ENCODE data around the gene RAB30. TPM values are rescaled to one million over a fixed set of nuclear protein-coding genes. Genes with fewer than 3 reads are reported as not detected.

The RAB30 gene
- total RNA-seq, 4 donors from 2014 or later, result 12.4 to 113 (median 48.4) TPM

DNA sequence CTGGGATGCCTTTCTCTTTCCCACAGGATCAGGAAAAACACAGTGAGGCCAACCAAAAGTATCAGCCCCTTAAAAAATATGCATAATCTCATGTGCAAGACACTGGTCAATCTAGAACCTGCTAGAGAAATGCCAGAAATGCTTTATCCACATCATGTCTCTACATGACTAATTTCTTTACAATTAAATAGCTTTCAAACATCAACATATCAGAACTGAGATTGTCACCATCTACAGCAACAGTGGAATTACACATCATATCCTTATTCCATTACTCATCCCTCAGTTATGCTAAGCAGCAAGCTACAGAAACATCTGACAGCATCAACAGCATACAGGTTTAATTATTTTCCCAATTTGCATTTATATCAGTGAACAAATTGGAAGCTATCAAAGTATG is 91.4 kb downstream of the RAB30 start:
- H3K27ac ChIP-seq, result peak overlapping the region; percentile 9 to 31
- TF ChIP-seq POLR2A (IDR thresholded peaks at IDR 0.05), result no peak
- TF ChIP-seq, protein P1, sequence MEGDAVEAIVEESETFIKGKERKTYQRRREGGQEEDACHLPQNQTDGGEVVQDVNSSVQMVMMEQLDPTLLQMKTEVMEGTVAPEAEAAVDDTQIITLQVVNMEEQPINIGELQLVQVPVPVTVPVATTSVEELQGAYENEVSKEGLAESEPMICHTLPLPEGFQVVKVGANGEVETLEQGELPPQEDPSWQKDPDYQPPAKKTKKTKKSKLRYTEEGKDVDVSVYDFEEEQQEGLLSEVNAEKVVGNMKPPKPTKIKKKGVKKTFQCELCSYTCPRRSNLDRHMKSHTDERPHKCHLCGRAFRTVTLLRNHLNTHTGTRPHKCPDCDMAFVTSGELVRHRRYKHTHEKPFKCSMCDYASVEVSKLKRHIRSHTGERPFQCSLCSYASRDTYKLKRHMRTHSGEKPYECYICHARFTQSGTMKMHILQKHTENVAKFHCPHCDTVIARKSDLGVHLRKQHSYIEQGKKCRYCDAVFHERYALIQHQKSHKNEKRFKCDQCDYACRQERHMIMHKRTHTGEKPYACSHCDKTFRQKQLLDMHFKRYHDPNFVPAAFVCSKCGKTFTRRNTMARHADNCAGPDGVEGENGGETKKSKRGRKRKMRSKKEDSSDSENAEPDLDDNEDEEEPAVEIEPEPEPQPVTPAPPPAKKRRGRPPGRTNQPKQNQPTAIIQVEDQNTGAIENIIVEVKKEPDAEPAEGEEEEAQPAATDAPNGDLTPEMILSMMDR (IDR thresholded peaks at IDR 0.05), result no peak
- intact Hi-C loops (cut with DNase I; ENCODE audit: low total_unique reads), result no loop called here

DNA sequence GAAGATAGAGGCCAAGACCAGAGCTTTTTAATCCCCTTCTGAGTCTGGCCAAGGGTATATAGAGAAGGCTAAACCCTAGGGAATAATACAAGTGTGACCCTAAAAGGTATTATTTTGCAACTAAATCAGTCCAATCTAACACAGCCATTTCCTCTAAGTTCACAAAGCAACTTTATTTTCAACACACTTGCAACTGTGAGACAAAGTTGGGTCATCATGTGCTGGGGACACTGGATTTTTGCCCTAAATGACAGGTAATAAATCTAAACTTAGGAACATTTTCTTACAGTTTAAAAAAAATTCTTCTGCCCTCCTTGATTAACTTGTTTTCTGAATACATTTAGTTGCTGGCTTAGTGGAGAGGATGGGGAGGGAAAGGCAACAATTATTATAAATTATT is 91.9 kb downstream of the RAB30 start:
- Histone ChIP-seq H3K27ac (peak overlapping the region; percentile 9 to 31), H3K36me3 (no peaks in the 10 kb centered on the region), H3K4me3 (no peak overlapping the region), H3K9me3 (no peaks in the 10 kb centered on the region), H3K27me3 (no peaks in the 10 kb centered on the region), H3K4me1 (no peaks in the 10 kb centered on the region)
- intact Hi-C loops (cut with DNase I; ENCODE audit: low total_unique reads), result no loop called here
- no peak for DNase-seq
- no peak for TF ChIP-seq POLR2A (IDR thresholded peaks at IDR 0.05)

More for the DNA sequence above, 91.4 kb downstream of the RAB30 start:
- Histone ChIP-seq H3K4me3 (no peak overlapping the region), H3K4me1 (no peaks in the 10 kb centered on the region), H3K9me3 (no peaks in the 10 kb centered on the region), H3K27me3 (no peaks in the 10 kb centered on the region), H3K36me3 (no peaks in the 10 kb centered on the region)
- no peak for DNase-seq

DNA sequence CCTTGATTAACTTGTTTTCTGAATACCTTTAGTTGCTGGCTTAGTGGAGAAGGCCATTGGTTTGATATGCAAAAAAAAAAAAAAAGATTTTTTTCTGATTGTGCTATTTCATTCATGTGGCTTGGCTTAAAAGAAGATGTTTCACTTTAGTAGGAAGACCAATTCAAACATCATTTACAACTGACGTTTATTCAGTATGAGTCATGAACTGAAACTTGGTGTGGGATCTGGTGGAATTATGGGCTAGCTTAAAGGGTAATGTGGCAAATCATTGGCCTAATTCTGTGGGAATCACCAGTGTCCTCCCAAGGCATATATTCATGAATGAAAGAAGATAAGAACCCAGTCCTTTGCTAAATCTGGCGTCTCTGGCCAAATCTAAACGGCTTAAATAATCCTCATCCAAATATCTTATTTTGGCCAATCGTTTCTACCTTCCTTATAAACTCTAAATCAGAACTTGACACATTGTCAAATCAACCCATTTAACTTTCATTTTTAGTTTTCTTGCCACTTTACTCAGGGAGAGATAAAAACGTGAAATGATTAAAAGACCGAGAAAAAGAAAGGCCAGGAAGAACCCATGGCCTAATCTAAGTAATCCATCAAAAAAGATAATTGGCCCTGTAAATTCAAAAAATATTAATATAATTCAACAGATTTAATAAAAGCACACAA is 93.1 kb downstream of the RAB30 start:
- no peaks in the 10 kb centered on the region for H3K27me3 ChIP-seq
- intact Hi-C loops (cut with DNase I; ENCODE audit: low total_unique reads), result no loop called here
- no peaks in the 10 kb centered on the region for H3K36me3 ChIP-seq
- no peaks in the 10 kb centered on the region for H3K4me1 ChIP-seq
- H3K4me3 ChIP-seq, result no peak overlapping the region
- H3K9me3 ChIP-seq, result no peaks in the 10 kb centered on the region
- TF ChIP-seq, protein P1 (IDR thresholded peaks at IDR 0.05), result no peak
- no peak for TF ChIP-seq POLR2A (IDR thresholded peaks at IDR 0.05)
- DNase-seq, result no peak
- H3K27ac ChIP-seq, result peak overlapping the region; percentile 7 to 8

DNA sequence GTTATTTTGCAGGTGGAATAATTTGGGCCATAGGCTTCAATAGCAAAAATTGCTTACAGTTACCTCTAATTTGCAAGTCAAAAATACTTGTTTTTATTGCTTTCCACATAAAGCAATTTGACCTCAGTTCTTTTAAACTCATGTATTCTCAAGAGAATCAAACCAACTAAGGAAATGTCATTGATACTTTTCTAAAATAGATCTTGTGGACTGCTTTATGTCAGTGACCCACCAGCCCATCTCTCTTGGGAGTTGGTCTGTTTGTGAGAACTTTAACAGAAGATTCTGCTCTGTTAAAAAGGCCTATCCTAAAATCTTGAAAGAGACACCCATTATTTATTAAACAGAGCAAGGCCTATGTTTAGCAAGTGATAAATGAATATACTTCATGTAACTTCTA is 94.9 kb downstream of the RAB30 start:
- no peaks in the 10 kb centered on the region for H3K36me3 ChIP-seq
- no peaks in the 10 kb centered on the region for H3K4me1 ChIP-seq
- no peaks in the 10 kb centered on the region for H3K9me3 ChIP-seq
- no peak overlapping the region for H3K4me3 ChIP-seq
- no peak for TF ChIP-seq POLR2A (IDR thresholded peaks at IDR 0.05)
- TF ChIP-seq, protein P1 (IDR thresholded peaks at IDR 0.05), result no peak
- intact Hi-C loops (cut with DNase I; ENCODE audit: low total_unique reads), result no loop called here
- DNase-seq, result no peak
- no peaks in the 10 kb centered on the region for H3K27me3 ChIP-seq
- peak overlapping the region in 1 of 2 donors; percentile 2 for H3K27ac ChIP-seq

DNA sequence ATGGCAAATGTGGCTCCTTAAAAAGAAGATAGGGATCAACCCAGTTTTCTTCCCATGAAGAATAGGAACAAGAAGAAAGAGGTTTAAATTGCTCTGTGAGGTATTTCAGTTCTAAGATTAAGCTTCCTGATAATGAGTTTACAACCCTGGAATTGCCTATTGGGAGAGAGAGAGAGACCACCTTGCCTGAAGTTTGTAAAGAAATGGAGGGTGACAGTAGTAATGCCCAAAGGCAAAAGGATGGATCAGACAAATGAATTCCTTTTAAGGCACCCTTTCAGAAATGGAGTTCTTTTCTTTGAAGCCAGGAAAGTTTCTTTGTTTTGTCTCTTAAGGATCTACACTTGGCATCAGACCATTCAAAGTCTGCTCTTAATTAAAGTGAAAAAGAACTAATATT is 95.8 kb downstream of the RAB30 start:
- TF ChIP-seq, protein P1 (IDR thresholded peaks at IDR 0.05), result no peak
- no peak for TF ChIP-seq POLR2A (IDR thresholded peaks at IDR 0.05)
- DNase-seq, result no peak
- Histone ChIP-seq H3K4me3 (no peak overlapping the region), H3K9me3 (no peaks in the 10 kb centered on the region), H3K27me3 (no peaks in the 10 kb centered on the region), H3K36me3 (no peaks in the 10 kb centered on the region), H3K27ac (no peak overlapping the region), H3K4me1 (no peaks in the 10 kb centered on the region)
- intact Hi-C loops (cut with DNase I; ENCODE audit: low total_unique reads), result no loop called here
